SK-N-MC (cell line): ENCODE measurements around the gene HBG2.

Experiments
- DNase-seq: peaks from one replicate; pipeline ENCODE4 v3.0.0-alpha.2; 2011; ENCODE audit warnings: low read depth, low spot score
- H3K27ac ChIP-seq: fragments of 200-600 bp; sonication (generic); 2 replicates; pipeline ENCODE4 v1.5.1; 2016; ENCODE audit warnings: mixed run types
- H3K36me3 ChIP-seq: fragments of 200-600 bp; sonication (generic); 2 replicates; pipeline ENCODE4 v1.6.1; 2017; ENCODE audit warnings: antibody characterized with exemption, low read length, mixed read lengths; ENCODE audit not compliant: insufficient read depth
- H3K4me3 ChIP-seq: fragments of 200-600 bp; sonication (generic); 2 replicates; pipeline ENCODE4 v1.5.1; 2016
- H3K9ac ChIP-seq: fragments of 200-600 bp; sonication (generic); 2 replicates; pipeline ENCODE4 v1.8.0; 2017; ENCODE audit warnings: mixed run types, mixed read lengths; ENCODE audit not compliant: insufficient read length
- H3K9me3 ChIP-seq: fragments of 200-600 bp; sonication (generic); 2 replicates; pipeline ENCODE4 v1.6.1; 2017; ENCODE audit warnings: low read depth, mild to moderate bottlenecking, antibody characterized with exemption, low read length, moderate library complexity, mixed read lengths
- EZH2 ChIP-seq: fragments of 200-600 bp; sonication (generic); IDR thresholded peaks from one replicate; pipeline ENCODE4 v1.6.1; 2017; ENCODE audit warnings: antibody characterized with exemption
- FOXP2 ChIP-seq: optimal IDR thresholded peaks from 2 replicates; pipeline ENCODE3; 2011; ENCODE audit warnings: mild to moderate bottlenecking, moderate library complexity; ENCODE audit not compliant: insufficient read depth; ENCODE audit errors: extremely low read length, control extremely low read depth
- POLR2AphosphoS5 ChIP-seq: IDR thresholded peaks from 2 replicates; pipeline ENCODE4 v1.6.1; 2012; ENCODE audit warnings: mild to moderate bottlenecking, low read depth, low read length, borderline replicate concordance

Gene HBG2

DNA sequence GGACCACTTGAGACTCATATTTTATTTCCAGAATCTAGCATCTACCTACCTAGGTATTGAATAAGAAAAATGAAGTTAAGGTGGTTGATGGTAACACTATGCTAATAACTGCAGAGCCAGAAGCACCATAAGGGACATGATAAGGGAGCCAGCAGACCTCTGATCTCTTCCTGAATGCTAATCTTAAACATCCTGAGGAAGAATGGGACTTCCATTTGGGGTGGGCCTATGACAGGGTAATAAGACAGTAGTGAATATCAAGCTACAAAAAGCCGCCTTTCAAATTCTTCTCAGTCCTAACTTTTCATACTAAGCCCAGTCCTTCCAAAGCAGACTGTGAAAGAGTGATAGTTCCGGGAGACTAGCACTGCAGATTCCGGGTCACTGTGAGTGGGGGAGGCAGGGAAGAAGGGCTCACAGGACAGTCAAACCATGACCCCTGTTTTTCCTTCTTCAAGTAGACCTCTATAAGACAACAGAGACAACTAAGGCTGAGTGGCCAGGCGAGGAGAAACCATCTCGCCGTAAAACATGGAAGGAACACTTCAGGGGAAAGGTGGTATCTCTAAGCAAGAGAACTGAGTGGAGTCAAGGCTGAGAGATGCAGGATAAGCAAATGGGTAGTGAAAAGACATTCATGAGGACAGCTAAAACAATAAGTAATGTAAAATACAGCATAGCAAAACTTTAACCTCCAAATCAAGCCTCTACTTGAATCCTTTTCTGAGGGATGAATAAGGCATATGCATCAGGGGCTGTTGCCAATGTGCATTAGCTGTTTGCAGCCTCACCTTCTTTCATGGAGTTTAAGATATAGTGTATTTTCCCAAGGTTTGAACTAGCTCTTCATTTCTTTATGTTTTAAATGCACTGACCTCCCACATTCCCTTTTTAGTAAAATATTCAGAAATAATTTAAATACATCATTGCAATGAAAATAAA, 29.8 kb downstream of the HBG2 start:
- Histone ChIP-seq H3K27ac (no peak overlapping the region), H3K9ac (no peak overlapping the region), H3K36me3 (no peaks in the 10 kb centered on the region), H3K9me3 (no peaks in the 10 kb centered on the region), H3K4me3 (no peak overlapping the region)
- TF ChIP-seq EZH2 (no peak), POLR2AphosphoS5 (no peak)
- DNase-seq: no peak

DNA sequence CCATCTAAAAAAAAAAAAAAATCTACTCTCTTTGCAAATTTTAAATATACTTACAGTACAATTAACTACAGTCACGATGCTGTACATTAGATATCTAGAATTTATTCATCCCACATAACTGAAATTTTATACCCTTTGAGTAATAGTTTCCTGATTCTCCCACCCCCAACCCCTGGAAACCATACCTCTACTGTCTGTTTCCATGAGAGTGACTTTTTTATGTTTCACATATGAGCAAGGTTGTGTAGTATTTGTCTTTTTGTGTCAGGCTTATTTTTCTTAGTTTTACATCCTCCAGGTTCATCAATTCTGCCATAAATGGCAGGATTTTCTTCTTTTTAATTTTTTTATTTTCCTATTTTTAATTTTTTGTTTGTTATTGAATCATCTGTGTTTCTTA, 30.9 kb downstream of the HBG2 start:
- TF ChIP-seq POLR2AphosphoS5 (no peak), EZH2 (no peak), FOXP2 (no peak)
- H3K36me3 ChIP-seq: no peaks in the 10 kb centered on the region
- H3K27ac ChIP-seq: no peak overlapping the region
- no peak overlapping the region for H3K4me3 ChIP-seq
- no peak overlapping the region for H3K9ac ChIP-seq
- H3K9me3 ChIP-seq: no peaks in the 10 kb centered on the region
- DNase-seq: no peak

DNA sequence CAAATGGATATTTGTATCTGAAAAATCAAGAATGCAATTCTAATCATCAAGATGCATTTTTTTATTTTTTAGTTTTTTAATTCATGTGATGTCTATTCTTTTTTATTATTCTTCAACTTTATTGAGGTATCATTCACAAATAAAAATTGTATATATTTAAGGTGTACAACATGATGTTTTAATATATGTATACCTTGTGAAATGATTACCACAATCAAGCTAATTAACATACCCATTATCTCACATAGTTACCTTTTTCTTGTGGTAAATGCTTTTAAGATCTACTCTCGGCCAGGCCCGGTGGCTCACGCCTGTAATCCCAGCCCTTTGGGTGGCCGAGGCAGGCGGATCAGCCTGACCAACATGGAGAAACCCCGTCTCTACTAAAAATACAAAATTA, 31.4 kb downstream of the HBG2 start:
- no peaks in the 10 kb centered on the region for H3K9me3 ChIP-seq

DNA sequence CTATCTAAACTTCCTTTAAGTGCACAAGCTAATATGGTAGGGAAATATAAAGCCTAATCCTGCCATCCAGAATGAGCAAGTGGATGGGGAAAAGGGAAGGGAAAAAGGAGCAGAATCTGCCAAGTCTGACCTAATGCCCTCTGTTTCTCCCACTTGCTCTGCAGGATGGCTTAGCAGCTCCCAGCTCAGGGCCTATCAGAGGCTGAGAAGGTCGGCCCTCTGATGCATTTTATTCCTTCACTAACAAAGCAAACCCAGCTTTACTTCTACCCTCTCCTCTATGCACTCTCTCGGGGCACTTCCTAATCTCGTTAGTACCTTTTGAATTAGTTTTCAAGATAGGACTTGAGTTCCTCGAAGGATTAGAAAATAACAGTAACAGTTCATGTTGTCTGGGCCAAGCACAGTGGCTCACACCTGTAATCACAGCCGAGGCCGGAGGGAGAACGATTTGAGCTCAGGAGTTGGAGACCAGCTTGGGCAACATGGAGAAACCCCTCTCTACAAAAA, 44.1 kb downstream of the HBG2 start:
- no peaks in the 10 kb centered on the region for H3K9me3 ChIP-seq
- no peak overlapping the region for H3K9ac ChIP-seq
- H3K27ac ChIP-seq: no peak overlapping the region
- no peak for DNase-seq
- TF ChIP-seq FOXP2 (no peak), POLR2AphosphoS5 (no peak)
- no peak overlapping the region for H3K4me3 ChIP-seq
- H3K36me3 ChIP-seq: no peaks in the 10 kb centered on the region

More for the DNA sequence above, 31.4 kb downstream of the HBG2 start:
- Histone ChIP-seq H3K4me3 (no peak overlapping the region), H3K9ac (no peak overlapping the region), H3K27ac (no peak overlapping the region), H3K36me3 (no peaks in the 10 kb centered on the region)
- no peak for DNase-seq
- no peak for TF ChIP-seq FOXP2
- TF ChIP-seq POLR2AphosphoS5: no peak
- TF ChIP-seq EZH2: no peak

DNA sequence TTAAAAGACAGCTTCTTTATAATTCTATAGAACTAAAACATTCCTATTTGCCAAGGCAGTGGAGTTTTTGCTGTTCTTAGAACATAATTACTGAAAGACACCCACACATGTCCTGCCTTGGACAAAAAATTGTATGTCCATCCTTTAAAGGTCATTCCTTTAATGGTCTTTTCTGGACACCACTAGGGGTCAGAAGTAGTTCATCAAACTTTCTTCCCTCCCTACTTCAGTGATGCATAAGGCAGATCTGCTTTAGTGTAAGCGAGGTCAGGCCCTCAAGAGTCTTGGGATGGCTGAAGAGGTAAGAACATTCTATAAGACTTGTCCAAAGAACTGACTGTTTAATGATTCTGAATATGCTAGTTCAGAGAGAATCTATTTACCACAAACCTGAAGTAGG, 49.8 kb downstream of the HBG2 start:
- DNase-seq: no peak
- no peaks in the 10 kb centered on the region for H3K36me3 ChIP-seq
- TF ChIP-seq FOXP2 (no peak), POLR2AphosphoS5 (no peak), EZH2 (no peak)
- no peak overlapping the region for H3K27ac ChIP-seq
- H3K4me3 ChIP-seq: no peak overlapping the region
- no peaks in the 10 kb centered on the region for H3K9me3 ChIP-seq
- no peak overlapping the region for H3K9ac ChIP-seq

DNA sequence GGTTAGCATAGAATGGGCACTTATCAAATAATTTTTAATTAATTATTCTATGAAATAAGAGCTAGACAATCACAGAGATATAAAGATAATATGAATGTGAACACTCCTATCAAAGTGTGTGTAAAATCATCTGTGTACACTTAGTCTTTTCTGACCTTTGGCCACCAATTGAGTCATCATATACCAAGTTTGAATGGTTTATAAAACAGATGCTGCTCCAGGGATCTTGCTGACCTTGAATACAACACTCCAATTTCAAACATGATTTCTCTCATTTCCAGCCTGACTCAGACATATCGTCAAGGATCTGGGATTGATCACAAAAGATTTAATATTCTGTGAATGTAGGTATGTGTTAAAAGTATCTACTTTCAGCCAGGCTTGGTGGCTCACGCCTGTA, 51.2 kb downstream of the HBG2 start:
- DNase-seq: no peak
- H3K9me3 ChIP-seq: no peaks in the 10 kb centered on the region
- TF ChIP-seq EZH2 (no peak), FOXP2 (no peak), POLR2AphosphoS5 (no peak)
- H3K9ac ChIP-seq: no peak overlapping the region
- H3K36me3 ChIP-seq: no peaks in the 10 kb centered on the region
- H3K4me3 ChIP-seq: no peak overlapping the region
- no peak overlapping the region for H3K27ac ChIP-seq
